ENCODE results near the gene DPP9.

- no peak for TF ChIP-seq TEAD4 (IDR thresholded peaks at IDR 0.05; ENCODE audit: low read depth, low read length)
- TF ChIP-seq ATF2 (IDR thresholded peaks at IDR 0.05; ENCODE audit: low read length) = no peak
- TF ChIP-seq YY1 (IDR thresholded peaks at IDR 0.05; ENCODE audit: low read depth, low read length) = no peak
- TF ChIP-seq ZNF274 (IDR thresholded peaks at IDR 0.05; ENCODE audit: borderline replicate concordance, extremely low read depth, low read length) = no peak
- no peak for TF ChIP-seq CTCF (IDR thresholded peaks at IDR 0.05; ENCODE audit: control extremely low read depth in 1 of 3, insufficient read depth in 1 of 3, low read depth in 1 of 3, low read length in 3 of 3)
- no peak for TF ChIP-seq EZH2 (IDR thresholded peaks at IDR 0.05; ENCODE audit: low read depth, low read length, severe bottlenecking)
- TF ChIP-seq USF2 (IDR thresholded peaks at IDR 0.05; ENCODE audit: low read length) = no peak
- no peak for TF ChIP-seq POLR2A (IDR thresholded peaks at IDR 0.05; ENCODE audit: control extremely low read depth in 1 of 2, low read depth in 2 of 2, low read length in 2 of 2)
These were observed 28.4 kb downstream of the DPP9 start for GRCh38 chr19:4695224-4695731.
